K562 (cell line): ENCODE measurements around the gene C1QTNF12. TPM values are rescaled to one million over a fixed set of nuclear protein-coding genes. Genes with fewer than 3 reads are reported as not detected.
A peak's percentile ranks its signal among the peaks of the same experiment; 100 is the strongest.

ENCODE experiments used
- CAMTA2 ChIP-seq: fragments of 250-450 bp; sonication (Bioruptor Pico); conservative IDR thresholded peaks from 2 replicates; pipeline ENCODE4 v1.5.1; 2022
- E2F3 ChIP-seq: fragments of 250-450 bp; sonication (Bioruptor Pico); IDR thresholded peaks from 2 replicates; pipeline ENCODE4 v1.4.0; 2020; ENCODE audit warnings: mild to moderate bottlenecking
- POLR2A ChIP-seq: fragments of 450-650 bp; conservative IDR thresholded peaks from 2 replicates; pipeline ENCODE4 v1.6.1; 2016
- POLR2H ChIP-seq: IDR thresholded peaks from 2 replicates; pipeline ENCODE4 v1.6.1; 2016; ENCODE audit warnings: missing genetic modification characterization, low read depth, mild to moderate bottlenecking, control low read depth, missing compliant biosample characterization, moderate library complexity
- PTBP1 ChIP-seq: fragments of 200-400 bp; formaldehyde crosslinking; IDR thresholded peaks from 2 replicates; pipeline ENCODE4 v1.6.1; 2017; ENCODE audit warnings: low read depth, low read length
- RNF2 ChIP-seq: sonication (generic); IDR thresholded peaks from 2 replicates; pipeline ENCODE4 v1.6.1; 2016
- STAT5B ChIP-seq: fragments of 250-450 bp; sonication (Bioruptor Pico); IDR thresholded peaks from 2 replicates; pipeline ENCODE4 v1.8.0; 2021; ENCODE audit warnings: mild to moderate bottlenecking, inconsistent platforms
- TCF7 ChIP-seq: sonication (generic); IDR thresholded peaks from 2 replicates; pipeline ENCODE4 v1.6.1; 2016; ENCODE audit warnings: antibody characterized with exemption, borderline replicate concordance
- TEAD1 ChIP-seq, 2 experiments: fragments of 450-650 bp in 1 of 2; sonication (generic) in 1 of 2; formaldehyde crosslinking; IDR thresholded peaks; 2 replicates each; pipeline versions ENCODE4 v1.4.0 to v1.8.0; 2020 to 2022; ENCODE audit warnings: mild to moderate bottlenecking in 2 of 2, missing genetic modification reagents in 1 of 2
- ZBTB1 ChIP-seq: sonication (generic); formaldehyde crosslinking; IDR thresholded peaks from 2 replicates; pipeline ENCODE4 v1.8.1; 2023; ENCODE audit warnings: missing genetic modification reagents, low read depth, mild to moderate bottlenecking, borderline replicate concordance
- polyA plus RNA-seq, 8 experiments: library from polyadenylated mRNA; depleted of rRNA in 4 of 8; stranded (reverse) in 5 of 8; unstranded in 3 of 8; fragments of >200 nt; fragmentation: Nextera tagmentation in 2 of 8; fragmentation: Illumina TruSeq in 1 of 8; extraction: Ambion mirVana in 2 of 8; extraction: Trizol in 1 of 8; gene quantifications; 2 replicates each; pipeline versions ENCODE4 v1.2.1 to v1.2.3, GENCODE V29; 2011 to 2014; ENCODE audit warnings: inconsistent platforms in 1 of 8, missing spikeins in 1 of 8
- total RNA-seq, 7 experiments: library from RNA; depleted of rRNA in 6 of 7; stranded (reverse); fragments of >200 nt in 6 of 7; fragmentation: Illumina TruSeq in 2 of 7; extraction: Trizol in 2 of 7; gene quantifications; 2 replicates each; pipeline versions ENCODE4 v1.2.1 to v1.2.3, GENCODE V29; 2011 to 2021; ENCODE audit warnings: low replicate concordance in 1 of 7
- TF ChIP-seq, protein P1 (sequence below): fragments of 250-450 bp; sonication (Bioruptor Pico); IDR thresholded peaks from 2 replicates; pipeline ENCODE4 v1.4.0; 2020; ENCODE audit warnings: borderline replicate concordance
- TF ChIP-seq, protein P2 (sequence below): sonication (generic); formaldehyde crosslinking; IDR thresholded peaks from 2 replicates; pipeline ENCODE4 v1.8.1; 2023; ENCODE audit warnings: mild to moderate bottlenecking, missing genetic modification reagents
- TF ChIP-seq, protein P3 (sequence below): sonication (generic); formaldehyde crosslinking; IDR thresholded peaks from 2 replicates; pipeline ENCODE4 v1.8.0; 2022; ENCODE audit warnings: mild to moderate bottlenecking, low read depth, missing genetic modification reagents
- TF ChIP-seq, protein P4 (sequence below): fragments of 250-450 bp; sonication (Bioruptor Pico); IDR thresholded peaks from 2 replicates; pipeline ENCODE4 v1.8.0; 2022; ENCODE audit warnings: moderate library complexity, mild to moderate bottlenecking, inconsistent platforms
- TF ChIP-seq, protein P5 (sequence below): fragments of 250-450 bp; sonication (Bioruptor Pico); IDR thresholded peaks from 2 replicates; pipeline ENCODE4 v1.8.0; 2022; ENCODE audit warnings: moderate library complexity, mild to moderate bottlenecking, inconsistent platforms
- TF ChIP-seq, protein P6 (sequence below), 3 experiments: IDR thresholded peaks in 2 of 3; conservative IDR thresholded peaks in 1 of 3; 2 replicates each; pipeline ENCODE4 v1.5.1; 2011 to 2012; ENCODE audit warnings: low read length in 3 of 3, mild to moderate bottlenecking in 3 of 3, control low read depth in 2 of 3, improper control_type of control experiment in 1 of 3, inconsistent platforms in 1 of 3, low read depth in 1 of 3, mixed read lengths in 1 of 3, moderate library complexity in 1 of 3; ENCODE audit not compliant: insufficient read depth in 2 of 3

Gene C1QTNF12
- total and polyA plus RNA-seq, 9 of the 15 experiments (the other 6 are each of a cell fraction or from before 2014, with no cell fraction given), result 0.11 to 4.3 (median 0.93) TPM; not detected in 3

DNA sequence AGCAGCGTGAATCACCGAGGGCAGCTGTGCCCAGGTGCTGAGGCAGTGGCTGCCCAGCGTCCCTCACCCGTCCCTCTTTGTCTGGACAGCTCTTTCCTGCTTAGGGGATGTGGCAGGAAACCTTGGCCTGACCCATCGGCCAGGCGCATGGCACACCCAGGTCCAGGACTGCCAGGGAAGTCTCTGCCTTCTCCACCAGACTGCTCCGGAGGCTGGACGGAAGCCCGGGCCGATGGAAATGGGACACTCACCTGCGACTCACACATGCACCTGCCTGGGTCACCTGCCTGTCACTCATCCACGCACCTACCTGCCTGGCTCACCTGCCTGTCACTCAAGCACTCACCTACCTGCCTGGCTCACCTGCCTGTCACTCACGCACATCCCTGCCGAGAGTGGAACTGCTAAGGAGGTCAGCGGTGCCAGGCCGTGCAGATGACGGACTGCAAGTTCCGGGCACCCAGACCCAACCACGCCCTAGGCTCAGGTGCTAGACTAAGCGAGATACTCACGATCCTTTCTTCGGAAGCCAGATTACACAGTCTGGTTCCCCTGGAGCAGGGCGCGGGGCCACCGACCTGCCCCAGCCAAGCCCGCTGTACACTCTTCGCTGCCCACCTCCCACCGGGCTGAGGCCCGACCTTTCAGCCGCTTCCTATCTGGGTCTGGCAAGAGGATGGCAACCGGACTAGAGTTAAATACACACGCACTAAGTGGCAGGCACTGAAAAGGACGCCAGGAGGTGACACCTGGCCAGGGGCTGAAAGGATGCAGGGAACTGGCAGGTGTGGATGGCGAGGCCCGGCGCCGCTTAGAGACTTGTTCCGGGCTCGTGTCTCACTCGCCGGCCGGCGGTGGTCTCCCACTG is 26.1 kb upstream of the C1QTNF12 start (continued):
- TF ChIP-seq, protein P1, sequence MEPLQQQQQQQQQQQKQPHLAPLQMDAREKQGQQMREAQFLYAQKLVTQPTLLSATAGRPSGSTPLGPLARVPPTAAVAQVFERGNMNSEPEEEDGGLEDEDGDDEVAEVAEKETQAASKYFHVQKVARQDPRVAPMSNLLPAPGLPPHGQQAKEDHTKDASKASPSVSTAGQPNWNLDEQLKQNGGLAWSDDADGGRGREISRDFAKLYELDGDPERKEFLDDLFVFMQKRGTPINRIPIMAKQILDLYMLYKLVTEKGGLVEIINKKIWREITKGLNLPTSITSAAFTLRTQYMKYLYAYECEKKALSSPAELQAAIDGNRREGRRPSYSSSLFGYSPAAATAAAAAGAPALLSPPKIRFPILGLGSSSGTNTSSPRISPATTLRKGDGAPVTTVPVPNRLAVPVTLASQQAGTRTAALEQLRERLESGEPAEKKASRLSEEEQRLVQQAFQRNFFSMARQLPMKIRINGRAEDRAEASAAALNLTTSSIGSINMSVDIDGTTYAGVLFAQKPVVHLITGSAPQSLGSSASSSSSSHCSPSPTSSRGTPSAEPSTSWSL (CRISPR knock-in tag), result no peak
- TF ChIP-seq, protein P2, sequence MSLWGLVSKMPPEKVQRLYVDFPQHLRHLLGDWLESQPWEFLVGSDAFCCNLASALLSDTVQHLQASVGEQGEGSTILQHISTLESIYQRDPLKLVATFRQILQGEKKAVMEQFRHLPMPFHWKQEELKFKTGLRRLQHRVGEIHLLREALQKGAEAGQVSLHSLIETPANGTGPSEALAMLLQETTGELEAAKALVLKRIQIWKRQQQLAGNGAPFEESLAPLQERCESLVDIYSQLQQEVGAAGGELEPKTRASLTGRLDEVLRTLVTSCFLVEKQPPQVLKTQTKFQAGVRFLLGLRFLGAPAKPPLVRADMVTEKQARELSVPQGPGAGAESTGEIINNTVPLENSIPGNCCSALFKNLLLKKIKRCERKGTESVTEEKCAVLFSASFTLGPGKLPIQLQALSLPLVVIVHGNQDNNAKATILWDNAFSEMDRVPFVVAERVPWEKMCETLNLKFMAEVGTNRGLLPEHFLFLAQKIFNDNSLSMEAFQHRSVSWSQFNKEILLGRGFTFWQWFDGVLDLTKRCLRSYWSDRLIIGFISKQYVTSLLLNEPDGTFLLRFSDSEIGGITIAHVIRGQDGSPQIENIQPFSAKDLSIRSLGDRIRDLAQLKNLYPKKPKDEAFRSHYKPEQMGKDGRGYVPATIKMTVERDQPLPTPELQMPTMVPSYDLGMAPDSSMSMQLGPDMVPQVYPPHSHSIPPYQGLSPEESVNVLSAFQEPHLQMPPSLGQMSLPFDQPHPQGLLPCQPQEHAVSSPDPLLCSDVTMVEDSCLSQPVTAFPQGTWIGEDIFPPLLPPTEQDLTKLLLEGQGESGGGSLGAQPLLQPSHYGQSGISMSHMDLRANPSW (CRISPR knock-in tag), result 0 out of 2 replicates have a peak, but pooled peaks have one; percentile 4
- TF ChIP-seq, protein P3, sequence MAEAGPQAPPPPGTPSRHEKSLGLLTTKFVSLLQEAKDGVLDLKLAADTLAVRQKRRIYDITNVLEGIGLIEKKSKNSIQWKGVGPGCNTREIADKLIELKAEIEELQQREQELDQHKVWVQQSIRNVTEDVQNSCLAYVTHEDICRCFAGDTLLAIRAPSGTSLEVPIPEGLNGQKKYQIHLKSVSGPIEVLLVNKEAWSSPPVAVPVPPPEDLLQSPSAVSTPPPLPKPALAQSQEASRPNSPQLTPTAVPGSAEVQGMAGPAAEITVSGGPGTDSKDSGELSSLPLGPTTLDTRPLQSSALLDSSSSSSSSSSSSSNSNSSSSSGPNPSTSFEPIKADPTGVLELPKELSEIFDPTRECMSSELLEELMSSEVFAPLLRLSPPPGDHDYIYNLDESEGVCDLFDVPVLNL (CRISPR knock-in tag), result peak; percentile 72; the same call in 1 of the 2 replicates
- no peak for TF ChIP-seq POLR2A
- TF ChIP-seq RNF2, result no peak
- TF ChIP-seq, protein P4, sequence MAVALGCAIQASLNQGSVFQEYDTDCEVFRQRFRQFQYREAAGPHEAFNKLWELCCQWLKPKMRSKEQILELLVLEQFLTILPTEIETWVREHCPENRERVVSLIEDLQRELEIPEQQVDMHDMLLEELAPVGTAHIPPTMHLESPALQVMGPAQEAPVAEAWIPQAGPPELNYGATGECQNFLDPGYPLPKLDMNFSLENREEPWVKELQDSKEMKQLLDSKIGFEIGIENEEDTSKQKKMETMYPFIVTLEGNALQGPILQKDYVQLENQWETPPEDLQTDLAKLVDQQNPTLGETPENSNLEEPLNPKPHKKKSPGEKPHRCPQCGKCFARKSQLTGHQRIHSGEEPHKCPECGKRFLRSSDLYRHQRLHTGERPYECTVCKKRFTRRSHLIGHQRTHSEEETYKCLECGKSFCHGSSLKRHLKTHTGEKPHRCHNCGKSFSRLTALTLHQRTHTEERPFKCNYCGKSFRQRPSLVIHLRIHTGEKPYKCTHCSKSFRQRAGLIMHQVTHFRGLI (CRISPR knock-in tag), result no peak
- TF ChIP-seq TEAD1 (CRISPR knock-in tag; IDR thresholded peaks at IDR 0.05), result 0 out of 4 replicates have a peak, but pooled peaks of 1 of the 2 experiments have one; percentile 11
- TF ChIP-seq TCF7, result no peak
- no peak for TF ChIP-seq STAT5B
- no peak for TF ChIP-seq POLR2H
- no peak for TF ChIP-seq CAMTA2 (CRISPR knock-in tag)
- no peak for TF ChIP-seq E2F3 (CRISPR knock-in tag)
- 0 out of 2 replicates have a peak, but pooled peaks have one; percentile 28 for TF ChIP-seq PTBP1
- peak; percentile 35; the same call in 1 of the 2 replicates for TF ChIP-seq ZBTB1 (CRISPR knock-in tag)
- TF ChIP-seq, protein P5, sequence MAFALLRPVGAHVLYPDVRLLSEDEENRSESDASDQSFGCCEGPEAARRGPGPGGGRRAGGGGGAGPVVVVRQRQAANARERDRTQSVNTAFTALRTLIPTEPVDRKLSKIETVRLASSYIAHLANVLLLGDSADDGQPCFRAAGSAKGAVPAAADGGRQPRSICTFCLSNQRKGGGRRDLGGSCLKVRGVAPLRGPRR (CRISPR knock-in tag), result no peak
- TF ChIP-seq, protein P6, sequence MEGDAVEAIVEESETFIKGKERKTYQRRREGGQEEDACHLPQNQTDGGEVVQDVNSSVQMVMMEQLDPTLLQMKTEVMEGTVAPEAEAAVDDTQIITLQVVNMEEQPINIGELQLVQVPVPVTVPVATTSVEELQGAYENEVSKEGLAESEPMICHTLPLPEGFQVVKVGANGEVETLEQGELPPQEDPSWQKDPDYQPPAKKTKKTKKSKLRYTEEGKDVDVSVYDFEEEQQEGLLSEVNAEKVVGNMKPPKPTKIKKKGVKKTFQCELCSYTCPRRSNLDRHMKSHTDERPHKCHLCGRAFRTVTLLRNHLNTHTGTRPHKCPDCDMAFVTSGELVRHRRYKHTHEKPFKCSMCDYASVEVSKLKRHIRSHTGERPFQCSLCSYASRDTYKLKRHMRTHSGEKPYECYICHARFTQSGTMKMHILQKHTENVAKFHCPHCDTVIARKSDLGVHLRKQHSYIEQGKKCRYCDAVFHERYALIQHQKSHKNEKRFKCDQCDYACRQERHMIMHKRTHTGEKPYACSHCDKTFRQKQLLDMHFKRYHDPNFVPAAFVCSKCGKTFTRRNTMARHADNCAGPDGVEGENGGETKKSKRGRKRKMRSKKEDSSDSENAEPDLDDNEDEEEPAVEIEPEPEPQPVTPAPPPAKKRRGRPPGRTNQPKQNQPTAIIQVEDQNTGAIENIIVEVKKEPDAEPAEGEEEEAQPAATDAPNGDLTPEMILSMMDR (IDR thresholded peaks at IDR 0.05 in 2 of 3, conservative IDR thresholded peaks at IDR 0.05 in 1 of 3; ENCODE audit: insufficient read depth in 2 of 3, low read depth in 1 of 3, low read length in 3 of 3), result 0 out of 6 replicates have a peak, but pooled peaks of 1 of the 3 experiments have one; percentile 16
